GM21526 (cell line): ENCODE data around the gene PGBD2.
"Not testable (repeated sequence)": the region's sequence is repeated elsewhere in the genome, so short reads cannot be mapped to it uniquely, and the experiment has no call there.

Experiments used
- ATAC-seq: cut with Tn5 transposase; IDR thresholded peaks from one replicate; pipeline ENCODE4 v1.9.1; 2021; ENCODE audit warnings: moderate library complexity; ENCODE audit not compliant: unreplicated experiment, low FRiP score

Gene PGBD2

DNA sequence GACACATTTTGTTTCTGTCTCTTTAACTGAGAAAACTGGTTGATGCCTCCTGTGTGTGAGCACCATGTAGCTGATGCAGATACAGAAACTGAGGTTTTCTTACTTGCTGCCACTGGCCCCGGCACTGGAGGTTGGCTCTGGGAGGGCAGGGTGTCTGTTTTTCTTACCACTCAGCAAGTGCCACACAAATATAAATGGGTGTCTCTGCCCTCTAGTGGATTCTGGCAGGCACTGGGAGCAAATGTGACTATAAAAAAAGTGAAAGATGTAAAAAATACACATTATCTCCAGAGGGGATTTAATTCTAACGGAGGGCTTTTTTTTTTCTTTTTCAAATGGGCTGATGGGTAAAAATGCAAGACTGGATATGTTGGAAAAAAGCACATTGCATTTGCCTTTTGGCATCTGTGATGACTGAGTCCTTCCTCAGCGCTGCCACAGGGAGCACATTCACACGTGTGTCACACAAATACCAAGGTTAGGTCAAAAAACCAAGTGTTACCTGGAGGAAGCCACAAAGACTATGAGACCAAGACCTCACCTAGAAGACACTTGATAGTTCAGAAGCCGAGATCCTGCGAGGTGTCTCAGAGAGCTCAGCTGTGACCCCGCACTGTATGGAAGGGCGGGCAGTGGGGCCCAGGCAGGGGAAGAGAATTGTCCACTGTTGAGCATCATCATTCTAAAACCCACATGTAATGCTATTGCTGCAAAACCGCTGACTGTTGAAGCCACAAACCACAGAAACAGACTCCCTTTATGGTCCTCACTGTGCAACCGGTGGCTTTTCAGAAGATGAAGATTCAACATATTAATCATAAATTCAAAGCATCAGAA is 18.9 kb downstream of the PGBD2 start:
- peak; percentile 74 for ATAC-seq

DNA sequence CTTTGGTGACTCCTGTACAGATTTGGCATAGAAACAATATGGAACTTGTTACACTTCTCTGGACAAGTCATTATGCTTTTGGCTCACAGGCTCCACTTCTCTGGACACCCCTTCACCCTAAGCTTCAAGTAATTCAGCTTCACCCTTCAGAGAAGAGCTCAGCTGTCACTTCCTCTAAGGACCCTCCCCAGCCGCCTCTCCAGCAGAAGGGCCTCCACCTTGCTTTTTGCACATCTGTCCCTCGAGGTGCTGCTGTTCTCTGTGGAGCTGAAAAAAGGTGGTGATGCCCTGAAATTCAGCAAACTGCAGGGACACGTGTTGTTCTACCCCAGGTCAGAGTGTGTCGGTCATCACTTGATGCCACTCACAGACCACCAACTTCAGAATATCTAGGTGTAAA is 19.8 kb downstream of the PGBD2 start:
- ATAC-seq: not testable (repeated sequence)

DNA sequence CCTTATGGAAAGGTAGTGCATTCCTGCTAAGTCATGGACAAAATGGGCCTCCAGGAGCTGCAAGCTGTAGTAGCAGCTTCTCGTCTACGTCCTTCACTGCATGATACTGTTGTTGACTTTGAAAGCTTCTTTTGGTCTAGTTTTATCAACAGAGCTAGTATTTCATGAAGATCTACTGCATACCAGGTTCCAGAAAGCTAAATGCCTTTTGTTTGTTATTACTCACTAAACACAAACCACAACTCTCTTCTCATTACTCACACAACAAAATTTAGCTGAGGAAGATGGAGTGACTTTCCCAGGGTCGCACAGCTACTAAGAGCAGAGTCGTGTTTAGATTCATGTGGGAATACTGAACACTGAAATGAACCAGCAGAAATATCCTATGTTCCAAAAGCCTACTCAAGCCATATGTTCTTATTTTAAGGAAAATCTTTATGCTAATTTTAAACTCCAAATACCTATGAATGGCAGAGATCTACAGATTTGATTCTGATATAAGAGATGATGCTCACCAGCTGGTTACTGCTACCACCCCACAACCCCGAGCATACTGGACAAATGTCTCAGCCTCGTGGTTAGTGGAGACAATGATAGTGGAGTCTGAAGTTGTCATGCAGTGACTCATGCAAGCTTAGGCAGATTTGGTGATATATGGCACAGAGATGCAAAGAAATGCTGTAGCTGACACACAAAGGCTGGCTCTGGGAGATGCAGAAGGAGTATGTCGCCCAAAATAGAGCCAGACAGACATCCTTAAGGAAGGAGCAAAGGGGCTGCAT is 20.6 kb downstream of the PGBD2 start:
- no peak for ATAC-seq

DNA sequence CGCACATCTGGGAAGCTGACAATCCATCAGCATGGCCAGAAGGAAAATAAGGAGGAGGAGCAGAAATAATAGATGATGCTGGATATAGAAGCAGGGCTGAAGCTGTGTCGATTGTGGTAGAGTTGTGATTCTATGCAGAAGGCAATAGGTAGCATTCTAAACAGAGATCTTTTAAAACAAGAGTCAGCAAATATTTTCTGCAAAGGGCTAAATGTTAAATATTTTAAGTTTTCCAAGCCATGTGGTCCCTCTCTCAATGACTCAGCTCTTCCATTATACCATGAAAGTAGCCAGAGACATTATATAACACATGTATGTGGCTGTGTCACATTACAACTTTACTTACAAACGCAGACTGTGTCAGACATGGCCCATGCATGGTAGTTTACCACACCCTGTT is 21.2 kb downstream of the PGBD2 start:
- not testable (repeated sequence) for ATAC-seq

DNA sequence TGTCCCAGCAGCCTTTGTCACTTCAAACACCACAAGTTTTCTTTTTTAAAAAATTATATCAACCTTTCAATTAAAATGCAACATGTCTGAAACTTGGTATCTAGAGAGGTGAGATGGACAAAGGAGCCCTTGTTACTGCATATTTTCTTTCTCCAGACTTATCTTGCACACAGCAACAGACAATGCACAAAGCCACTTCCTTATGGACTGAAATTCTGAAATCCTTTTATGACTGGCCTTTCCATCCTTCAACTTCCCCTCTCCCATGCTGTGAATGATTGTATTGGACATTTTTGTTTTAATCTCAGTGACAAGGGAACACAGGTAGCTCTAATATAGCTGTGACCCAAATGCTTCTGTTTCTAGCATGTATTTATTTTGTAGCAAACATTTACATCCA is 22.1 kb downstream of the PGBD2 start:
- ATAC-seq: not testable (repeated sequence)

DNA sequence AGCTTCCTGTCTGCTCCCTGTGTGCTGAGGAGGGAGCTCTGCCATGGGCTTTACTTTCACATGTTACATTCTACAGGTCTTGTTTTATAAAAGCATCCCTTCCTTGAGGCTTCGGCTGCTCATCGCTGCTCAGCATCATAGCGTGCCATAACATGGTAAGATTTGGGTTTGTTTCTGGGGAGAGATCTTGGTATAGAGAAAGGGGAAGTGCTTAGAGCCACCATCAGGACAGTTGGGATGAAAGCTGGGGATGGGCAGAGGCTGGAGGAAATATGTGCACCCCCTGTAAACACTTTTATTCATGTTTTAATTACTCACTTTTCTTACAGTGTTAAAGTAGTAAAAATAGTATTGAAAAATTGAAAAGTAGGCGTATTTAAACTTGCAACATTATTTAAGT is 24.0 kb downstream of the PGBD2 start:
- ATAC-seq: not testable (repeated sequence)

DNA sequence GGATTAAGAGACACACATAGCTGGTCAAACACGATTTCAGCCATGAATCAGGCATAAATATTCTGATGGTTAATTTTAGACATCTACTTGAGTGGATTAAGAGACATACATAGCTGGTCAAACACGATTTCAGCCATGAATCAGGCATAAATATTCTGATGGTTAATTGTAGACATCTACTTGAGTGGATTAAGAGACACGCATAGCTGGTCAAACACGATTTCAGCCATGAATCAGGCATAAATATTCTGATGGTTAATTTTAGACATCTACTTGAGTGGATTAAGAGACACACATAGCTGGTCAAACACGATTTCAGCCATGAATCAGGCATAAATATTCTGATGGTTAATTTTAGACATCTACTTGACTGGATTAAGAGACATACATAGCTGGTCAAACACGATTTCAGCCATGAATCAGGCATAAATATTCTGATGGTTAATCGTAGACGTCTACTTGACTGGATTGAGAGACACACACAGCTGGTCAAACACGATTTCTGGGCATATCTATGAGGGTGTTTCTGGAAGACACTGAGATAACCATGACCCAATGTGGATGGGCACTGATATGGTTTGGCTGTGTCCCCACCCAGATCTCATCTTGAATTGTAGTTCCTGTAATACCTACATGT is 32.3 kb downstream of the PGBD2 start:
- ATAC-seq: not testable (repeated sequence)

DNA sequence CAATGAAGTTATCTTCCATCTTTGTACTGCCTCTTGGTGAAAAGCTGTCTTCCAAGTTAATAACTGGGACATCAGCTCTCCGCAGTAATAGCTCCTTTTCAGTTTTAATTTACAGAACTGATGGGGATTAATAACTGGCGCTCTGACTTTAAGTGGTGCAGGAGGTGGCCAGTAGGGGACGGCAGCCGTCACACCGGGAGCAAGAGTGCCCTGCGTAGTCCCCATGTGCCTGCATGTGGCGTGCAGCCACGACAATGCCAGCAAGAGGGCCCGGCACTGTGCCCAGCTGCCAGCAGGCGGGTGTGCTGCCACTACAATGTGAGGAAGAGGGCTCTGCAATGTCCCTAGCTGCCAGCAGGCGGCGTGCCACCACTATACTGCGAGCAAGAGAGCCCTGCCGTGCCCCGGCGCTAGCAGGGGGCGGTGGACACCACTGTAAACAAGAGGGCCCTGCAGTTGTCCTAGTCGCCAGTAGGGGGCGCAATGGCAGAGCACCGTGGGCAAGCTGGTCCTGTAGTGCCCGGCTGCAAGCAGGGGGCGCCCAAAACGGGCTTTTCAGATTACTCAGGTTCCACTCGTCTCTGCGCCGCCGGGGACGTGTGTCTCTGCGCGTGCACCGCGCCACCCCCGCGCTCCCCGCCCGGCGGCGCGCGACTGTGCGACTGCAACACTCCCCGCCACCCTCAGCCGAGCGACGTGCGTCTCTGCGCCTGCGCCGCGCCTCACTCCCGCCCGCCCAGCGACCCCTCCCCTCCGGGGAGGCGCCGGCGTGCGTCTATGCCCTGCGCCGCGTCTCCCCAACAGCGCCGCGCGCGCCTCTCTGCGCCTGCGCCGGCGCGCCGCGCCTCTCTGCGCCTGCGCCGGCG is 38.3 kb downstream of the PGBD2 start:
- ATAC-seq: not testable (repeated sequence)

DNA sequence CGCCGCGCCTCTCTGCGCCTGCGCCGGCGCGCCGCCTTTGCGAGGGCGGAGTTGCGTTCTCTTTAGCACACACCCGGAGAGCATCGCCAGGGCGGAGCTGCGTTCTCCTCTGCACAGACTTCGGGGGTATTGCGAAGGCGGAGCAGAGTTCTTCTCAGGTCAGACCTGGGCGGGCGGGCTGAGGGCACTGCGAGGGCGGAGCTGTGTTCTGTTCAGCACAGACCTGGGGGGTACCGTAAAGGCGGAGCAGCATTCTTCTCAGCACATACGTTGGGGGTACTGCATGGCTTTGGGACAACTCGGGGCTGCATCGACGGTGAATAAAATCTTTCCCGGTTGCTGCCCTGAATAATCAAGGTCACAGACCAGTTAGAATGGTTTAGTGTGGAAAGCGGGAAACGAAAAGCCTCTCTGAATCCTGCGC is 39.0 kb downstream of the PGBD2 start:
- ATAC-seq: not testable (repeated sequence)

DNA sequence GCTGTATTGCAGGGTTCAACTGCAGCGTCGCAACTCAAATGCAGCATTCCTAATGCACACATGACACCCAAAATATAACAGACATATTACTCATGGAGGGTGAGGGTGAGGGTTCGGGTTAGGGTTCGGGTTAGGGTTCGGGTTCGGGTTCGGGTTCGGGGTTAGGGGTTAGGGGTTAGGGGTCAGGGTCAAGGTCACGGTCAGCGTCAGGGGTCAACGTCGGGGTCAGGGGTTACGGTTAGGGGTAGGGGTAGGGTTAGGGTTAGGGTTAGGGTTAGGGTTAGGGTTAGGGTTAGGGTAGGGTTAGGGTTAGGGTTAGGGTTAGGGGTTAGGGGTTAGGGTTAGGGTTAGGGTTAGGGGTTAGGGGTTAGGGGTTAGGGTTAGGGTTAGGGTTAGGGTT is 39.4 kb downstream of the PGBD2 start:
- not testable (repeated sequence) for ATAC-seq

DNA sequence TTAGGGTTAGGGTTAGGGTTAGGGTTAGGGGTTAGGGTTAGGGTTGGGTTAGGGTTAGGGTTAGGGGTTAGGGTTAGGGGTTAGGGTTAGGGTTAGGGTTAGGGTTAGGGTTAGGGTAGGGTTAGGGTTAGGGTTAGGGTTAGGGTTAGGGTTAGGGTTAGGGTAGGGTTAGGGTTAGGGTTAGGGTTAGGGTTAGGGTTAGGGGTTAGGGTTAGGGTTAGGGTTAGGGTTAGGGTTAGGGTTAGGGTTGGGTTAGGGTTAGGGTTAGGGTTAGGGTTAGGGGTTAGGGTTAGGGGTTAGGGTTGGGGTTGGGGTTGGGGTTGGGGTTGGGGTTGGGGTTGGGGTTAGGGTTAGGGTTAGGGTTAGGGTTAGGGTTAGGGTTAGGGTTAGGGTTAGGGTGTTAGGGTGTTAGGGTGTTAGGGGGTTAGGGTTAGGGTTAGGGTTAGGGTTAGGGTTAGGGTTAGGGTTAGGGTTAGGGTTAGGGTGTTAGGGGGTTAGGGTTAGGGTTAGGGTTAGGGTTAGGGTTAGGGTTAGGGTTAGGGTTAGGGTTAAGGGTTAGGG is 39.9 kb downstream of the PGBD2 start:
- not testable (repeated sequence) for ATAC-seq
